ENCODE results near the gene SGK1.
"Not testable (repeated sequence)": the region's sequence is repeated elsewhere in the genome, so short reads cannot be mapped to it uniquely, and the experiment has no call there.

The SGK1 gene

DNA sequence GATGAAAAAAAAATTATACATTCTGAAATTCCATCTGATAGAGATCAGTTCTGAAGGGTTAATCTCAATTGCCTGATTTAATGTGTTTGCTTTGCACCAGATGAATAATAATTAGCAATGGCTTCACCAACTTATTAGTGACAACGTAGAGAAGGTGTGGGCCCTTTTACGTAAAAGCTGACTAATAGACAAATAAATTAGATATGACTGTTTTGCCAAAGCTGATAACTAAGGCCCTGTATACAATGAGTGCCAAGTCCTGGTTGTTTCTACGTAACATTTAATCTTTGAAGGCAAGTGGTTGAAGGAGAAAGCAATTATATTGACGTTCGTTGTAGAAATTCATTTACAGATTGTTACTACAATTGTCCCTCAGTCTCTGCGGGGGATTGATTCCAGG, 10.8 kb downstream of the SGK1 start:
- in situ Hi-C loops (cut with HindIII; ENCODE audit: low sequenced_read_pairs) = no loop called here

DNA sequence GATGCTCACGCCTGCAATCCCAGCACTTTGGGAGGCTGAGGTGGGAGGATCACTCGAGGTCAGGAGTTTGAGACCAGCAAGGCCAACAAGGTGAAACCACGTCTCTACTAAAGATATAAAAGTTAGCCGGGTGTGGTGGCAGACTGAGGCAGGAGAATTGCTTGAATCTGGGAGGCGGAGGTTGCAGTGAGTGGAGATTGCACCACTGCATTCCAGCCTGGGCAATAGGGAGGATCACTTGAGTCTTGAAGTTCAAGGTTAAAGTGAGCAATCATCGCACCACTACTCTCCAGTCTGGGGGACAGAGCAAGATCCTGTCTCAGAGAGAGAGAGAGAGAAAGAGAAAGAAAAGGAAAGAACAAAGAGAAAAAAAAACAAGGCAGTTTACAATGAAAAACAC, 13.5 kb downstream of the SGK1 start:
- in situ Hi-C loops (cut with HindIII; ENCODE audit: low sequenced_read_pairs) = not testable (repeated sequence)

- in situ Hi-C loops (cut with HindIII; ENCODE audit: low sequenced_read_pairs) = no loop called here
Observed at GRCh38 chr6:134303891-134304290, 14.0 kb downstream of the SGK1 start.

DNA sequence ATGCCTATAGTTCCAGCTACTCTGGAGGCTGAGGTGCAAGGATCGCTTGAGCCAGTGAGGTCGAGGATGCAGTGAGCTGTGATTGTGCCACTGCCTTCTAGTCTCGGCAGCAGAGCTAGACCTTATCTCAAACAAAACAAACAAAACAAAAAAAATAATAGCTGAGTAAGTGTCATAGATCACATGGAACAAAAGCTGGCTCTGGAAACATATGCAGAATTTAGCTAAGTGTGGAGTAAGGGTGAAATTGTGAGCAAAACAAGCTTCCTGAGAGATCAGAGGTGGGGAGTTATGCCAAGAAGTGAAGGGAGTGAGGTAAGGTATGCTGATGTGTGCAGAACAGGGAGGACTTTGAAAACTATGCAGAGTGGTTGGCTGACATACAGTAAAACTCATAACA, 18.7 kb downstream of the SGK1 start:
- in situ Hi-C loops (cut with HindIII; ENCODE audit: low sequenced_read_pairs) = no loop called here

GRCh38 chr6:134296762-134297161, 21.1 kb downstream of the SGK1 start:
- in situ Hi-C loops (cut with HindIII; ENCODE audit: low sequenced_read_pairs) = no loop called here

GRCh38 chr6:134295953-134296553, 21.9 kb downstream of the SGK1 start:
- in situ Hi-C loops (cut with HindIII; ENCODE audit: low sequenced_read_pairs) = no loop called here

- in situ Hi-C loops (cut with HindIII; ENCODE audit: low sequenced_read_pairs) = no loop called here
Observed at GRCh38 chr6:134293659-134294161, 24.2 kb downstream of the SGK1 start.

GRCh38 chr6:134291156-134291555, 26.8 kb downstream of the SGK1 start:
- in situ Hi-C loops (cut with HindIII; ENCODE audit: low sequenced_read_pairs) = no loop called here

GRCh38 chr6:134289204-134289575, 28.7 kb downstream of the SGK1 start:
- in situ Hi-C loops (cut with HindIII; ENCODE audit: low sequenced_read_pairs) = no loop called here

DNA sequence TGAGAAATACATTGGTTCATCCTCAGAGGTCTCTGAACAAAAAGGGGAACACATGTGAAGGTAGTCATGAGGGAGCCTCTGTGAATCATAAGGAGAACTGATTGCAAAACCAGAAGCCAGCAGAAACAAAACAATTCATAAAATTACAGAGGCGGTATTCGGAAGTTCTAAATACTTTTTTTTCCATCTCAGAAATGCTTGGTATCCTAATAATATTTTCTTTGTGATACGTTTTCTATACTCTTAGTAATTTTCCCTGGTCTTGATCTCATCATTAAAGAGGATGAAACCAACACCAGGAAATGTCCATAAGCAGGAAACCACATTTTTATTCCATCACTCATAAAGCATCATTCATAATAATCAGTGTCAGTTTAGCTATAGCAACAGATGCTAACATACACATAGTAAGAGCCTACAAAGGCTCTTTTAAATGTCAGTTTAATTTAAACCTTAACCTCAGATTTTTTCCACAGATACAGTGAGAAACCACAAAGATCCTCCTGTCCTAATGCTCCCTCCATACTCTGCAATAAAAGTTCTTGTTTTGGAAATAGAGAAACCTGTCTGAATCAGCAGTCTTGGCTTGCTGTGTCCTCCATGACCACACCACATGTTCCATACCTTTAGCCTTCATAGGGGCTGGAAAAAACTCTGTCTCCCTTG, 29.2 kb downstream of the SGK1 start:
- in situ Hi-C loops (cut with HindIII; ENCODE audit: low sequenced_read_pairs) = no loop called here

DNA sequence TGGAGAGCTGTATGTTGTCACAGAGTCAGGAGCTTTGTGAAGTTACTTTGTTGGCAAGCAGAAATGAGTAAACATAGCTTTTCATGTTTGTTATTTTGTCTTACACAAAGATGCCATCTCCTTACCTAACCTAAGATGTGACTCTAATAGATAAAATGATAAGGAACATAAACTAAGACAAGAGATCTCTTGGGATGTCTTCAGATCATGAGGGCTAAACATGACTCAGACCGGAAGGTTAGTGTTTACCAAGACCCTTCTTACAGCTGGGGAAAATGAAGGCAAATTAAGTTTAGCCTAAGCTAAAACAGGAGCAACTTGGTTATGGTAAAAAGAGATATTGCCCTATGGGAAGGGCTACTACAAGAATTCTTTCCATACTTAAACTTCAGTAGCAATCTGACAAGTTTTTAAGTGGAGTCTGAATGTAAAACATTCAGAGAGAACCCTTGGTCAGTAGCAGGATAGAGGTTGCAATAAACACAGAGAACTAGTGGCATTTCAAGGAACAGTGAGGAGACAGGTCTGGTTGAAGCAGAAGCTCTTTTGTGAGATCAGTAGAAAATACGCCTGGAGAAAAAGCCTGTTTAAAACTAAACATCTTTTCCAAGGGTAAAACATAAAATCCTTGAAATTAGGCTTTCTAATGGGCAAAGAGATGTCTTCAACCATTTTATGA, 29.9 kb downstream of the SGK1 start:
- in situ Hi-C loops (cut with HindIII; ENCODE audit: low sequenced_read_pairs) = no loop called here

DNA sequence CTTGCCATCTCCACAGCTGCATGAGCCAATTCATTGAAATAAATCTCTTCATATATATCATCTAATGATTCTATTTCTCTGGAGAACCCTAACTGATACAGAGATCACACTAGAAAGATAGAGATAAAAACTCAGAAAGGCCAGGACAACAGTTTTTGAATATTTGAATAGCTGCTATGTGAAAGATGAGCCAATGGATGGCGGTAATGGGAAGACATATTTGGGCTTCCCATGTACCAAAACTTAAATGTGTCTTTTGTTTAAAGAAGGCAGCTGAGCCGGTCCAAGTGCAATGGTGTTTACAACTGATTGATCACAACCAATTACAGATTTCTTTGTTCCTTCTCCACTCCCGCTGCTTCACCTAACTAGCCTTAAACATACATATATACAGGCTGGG, 35.1 kb downstream of the SGK1 start:
- in situ Hi-C loops (cut with HindIII; ENCODE audit: low sequenced_read_pairs) = no loop called here

- in situ Hi-C loops (cut with HindIII; ENCODE audit: low sequenced_read_pairs) = no loop called here
Observed at GRCh38 chr6:134281388-134281787, 36.5 kb downstream of the SGK1 start.

DNA sequence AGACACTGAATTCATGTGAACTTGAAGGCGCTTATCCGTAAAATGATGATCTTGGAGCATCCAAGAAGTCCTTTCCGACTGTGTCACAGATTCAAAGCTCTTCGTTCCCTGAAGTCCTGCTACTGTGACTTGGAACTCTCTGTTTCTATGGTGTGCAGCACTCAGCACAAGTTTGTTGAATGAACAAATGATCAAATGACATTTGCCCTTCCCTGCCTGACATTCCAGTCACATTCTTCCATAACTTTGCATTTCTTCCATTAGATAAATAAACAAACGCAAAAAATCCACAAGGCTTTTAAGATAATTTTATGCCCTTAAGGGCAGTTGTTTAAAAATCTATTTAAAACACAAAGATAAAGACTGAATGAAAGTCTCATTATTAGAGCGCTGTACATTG, 39.9 kb downstream of the SGK1 start:
- in situ Hi-C loops (cut with HindIII; ENCODE audit: low sequenced_read_pairs) = no loop called here

DNA sequence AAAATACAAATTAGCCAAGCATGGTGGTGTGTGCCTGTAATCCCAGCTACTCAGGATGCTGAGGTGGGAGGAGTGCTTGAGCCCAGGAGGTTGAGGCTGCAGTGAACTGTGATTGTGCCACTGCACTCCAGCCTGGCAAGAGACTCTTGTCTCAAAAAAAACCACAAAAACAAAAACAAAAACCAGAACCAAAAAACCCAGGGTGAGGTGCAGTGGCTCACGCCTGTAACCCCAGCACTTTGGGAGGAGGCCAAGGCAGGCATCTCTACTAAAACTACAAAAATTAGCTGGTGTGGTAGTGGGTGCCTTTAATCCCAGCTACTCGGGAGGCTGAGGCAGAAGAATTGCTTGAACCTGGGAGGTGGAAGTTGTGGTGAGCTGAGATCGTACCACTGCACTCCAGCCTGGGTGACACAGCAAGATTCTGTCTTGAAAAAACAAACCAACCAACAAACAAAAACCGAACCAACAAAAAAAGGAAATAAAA, 41.0 kb downstream of the SGK1 start:
- in situ Hi-C loops (cut with HindIII; ENCODE audit: low sequenced_read_pairs) = not testable (repeated sequence)

DNA sequence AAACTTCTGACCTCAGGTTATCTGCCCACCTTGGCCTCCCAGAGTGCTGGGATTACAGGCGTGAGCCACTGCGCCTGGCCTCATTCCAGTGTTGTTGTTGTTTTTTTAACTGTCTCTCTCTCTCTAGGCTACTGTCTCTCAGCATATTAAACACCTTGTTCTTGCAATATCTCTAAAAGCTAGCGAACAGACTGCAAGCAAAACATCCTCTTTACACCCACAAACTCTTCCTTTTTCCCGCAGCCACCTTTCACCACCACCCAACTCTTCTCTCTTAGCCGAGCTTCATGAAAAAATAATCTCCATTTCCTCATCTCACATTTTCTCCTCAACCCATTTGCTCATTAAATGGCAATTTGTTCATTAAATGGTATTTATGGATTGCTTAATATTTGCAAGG, 45.5 kb downstream of the SGK1 start:
- in situ Hi-C loops (cut with HindIII; ENCODE audit: low sequenced_read_pairs) = no loop called here

DNA sequence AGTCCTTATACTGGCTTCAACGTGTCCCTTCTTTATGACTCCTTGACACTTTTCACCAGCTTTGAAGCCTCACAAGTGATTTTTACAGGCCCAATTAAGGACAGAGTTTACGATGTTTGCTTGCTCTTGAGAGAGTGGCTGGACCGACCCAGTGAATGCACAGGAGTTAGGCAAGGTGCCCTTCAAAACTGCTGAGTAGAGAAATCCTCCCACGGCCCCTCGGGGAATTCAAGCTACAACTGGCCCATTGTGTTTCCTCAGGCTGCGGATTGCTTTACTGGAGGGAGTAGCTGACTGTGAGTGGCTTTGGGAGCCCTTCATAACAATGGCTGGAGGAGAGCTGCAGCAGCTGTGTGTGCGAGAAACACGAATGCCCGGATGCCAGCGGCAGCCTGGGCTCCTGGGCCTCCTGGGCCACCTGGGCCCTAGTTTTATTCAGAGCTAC, 50.0 kb downstream of the SGK1 start:
- in situ Hi-C loops (cut with HindIII; ENCODE audit: low sequenced_read_pairs) = no loop called here

DNA sequence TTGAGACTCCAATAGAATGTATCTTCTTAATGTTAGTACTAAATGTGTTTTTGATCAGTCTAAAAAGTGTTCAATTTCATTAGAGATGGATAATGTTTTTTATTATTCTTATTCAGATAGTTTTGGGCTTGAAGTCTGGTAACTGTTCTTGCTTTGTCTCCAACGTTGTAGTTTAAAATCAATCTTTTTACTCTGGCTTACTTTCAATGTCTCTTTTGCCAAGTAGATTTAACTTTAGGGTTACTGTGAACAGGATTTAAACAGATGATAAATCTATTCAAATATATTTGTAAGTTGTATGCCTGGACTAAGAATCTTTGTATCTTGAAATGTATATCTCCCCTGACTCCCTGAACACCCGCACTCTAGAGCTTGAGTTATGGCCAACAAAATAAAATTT, 51.1 kb downstream of the SGK1 start:
- in situ Hi-C loops (cut with HindIII; ENCODE audit: low sequenced_read_pairs) = no loop called here

DNA sequence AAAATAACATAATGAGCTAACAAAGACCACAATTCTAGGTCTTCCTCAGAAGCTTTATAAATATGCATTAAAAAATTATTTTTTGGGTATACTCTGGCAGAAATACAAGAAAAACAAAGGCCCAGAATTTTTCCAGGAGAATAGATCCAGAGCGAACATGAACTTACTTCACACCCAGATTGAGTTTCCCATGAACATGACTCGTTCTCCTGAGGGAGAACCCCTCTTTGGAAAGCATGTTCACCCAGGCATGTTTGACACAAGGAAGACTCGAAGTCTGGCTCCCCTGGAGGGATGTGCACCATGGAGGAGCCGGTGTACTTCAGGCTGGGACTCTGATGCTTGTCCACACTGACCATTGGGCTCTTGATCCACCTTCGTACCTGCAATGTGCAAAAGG, 56.1 kb downstream of the SGK1 start:
- in situ Hi-C loops (cut with HindIII; ENCODE audit: low sequenced_read_pairs) = no loop called here

- in situ Hi-C loops (cut with HindIII; ENCODE audit: low sequenced_read_pairs) = no loop called here
Observed at GRCh38 chr6:134258849-134259306, 59.0 kb downstream of the SGK1 start.

DNA sequence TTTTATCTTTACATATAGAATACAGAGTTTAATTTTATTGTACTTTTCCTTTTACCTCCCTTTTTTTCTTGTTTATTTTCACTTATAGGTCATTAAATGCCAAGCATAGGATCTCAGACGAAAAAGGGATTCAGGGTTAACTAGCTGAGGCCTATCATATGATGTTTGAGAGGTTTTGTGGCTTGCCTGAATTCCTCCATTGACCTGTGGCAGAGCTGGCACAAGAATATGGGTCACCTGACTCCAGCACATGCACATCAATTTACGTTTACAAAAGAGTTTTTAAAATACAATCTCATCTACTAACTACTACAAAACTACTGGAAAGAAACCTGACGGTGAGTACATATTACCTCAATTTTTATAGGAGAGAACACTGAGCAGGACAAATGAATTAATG, 60.4 kb downstream of the SGK1 start:
- in situ Hi-C loops (cut with HindIII; ENCODE audit: low sequenced_read_pairs) = no loop called here

- in situ Hi-C loops (cut with HindIII; ENCODE audit: low sequenced_read_pairs) = no loop called here
Observed at GRCh38 chr6:134256862-134257261, 61.0 kb downstream of the SGK1 start.
